ENCODE results near the gene LIFR.

DNA sequence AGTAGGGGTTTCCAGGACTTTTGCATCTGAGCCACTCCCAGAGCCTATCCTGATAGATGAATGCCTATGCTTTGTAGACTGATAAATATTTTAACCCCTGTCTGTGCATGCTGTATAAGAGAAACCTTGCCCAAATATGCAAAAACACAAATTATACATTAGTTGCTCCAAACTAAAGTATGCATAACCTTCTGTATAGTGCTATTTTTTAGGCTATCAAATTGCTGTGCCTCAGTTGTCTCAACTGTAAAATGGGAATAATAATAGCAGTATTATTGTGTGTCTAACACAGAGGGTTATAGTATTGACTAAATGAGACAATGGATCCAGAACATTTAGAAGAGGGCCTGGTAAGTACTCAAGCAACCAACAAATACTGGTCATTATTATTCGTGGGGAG is 117.7 kb downstream of the LIFR start:
- no peak for TF ChIP-seq ELF1 (IDR thresholded peaks at IDR 0.05)
- TF ChIP-seq JUND (IDR thresholded peaks at IDR 0.05): no peak
- TF ChIP-seq CTCF (IDR thresholded peaks at IDR 0.05): no peak
- TF ChIP-seq POLR2AphosphoS5 (IDR thresholded peaks at IDR 0.05; ENCODE audit: low read depth, low read length): no peak
- TF ChIP-seq TEAD4 (IDR thresholded peaks at IDR 0.05; ENCODE audit: borderline replicate concordance, insufficient read depth): no peak
- no peak for TF ChIP-seq USF2 (IDR thresholded peaks at IDR 0.05; ENCODE audit: borderline replicate concordance, low read depth, low read length)
- TF ChIP-seq REST (IDR thresholded peaks at IDR 0.05; ENCODE audit: low read depth, low read length): no peak
- no peak for TF ChIP-seq EP300 (IDR thresholded peaks at IDR 0.05; ENCODE audit: borderline replicate concordance in 1 of 2, low read depth in 1 of 2, low read length in 1 of 2)
- no peak for TF ChIP-seq CHD2 (IDR thresholded peaks at IDR 0.05; ENCODE audit: low read length, partially characterized antibody)
- no peak for TF ChIP-seq MAX (IDR thresholded peaks at IDR 0.05; ENCODE audit: low read depth)
- no peak for TF ChIP-seq MXI1 (IDR thresholded peaks at IDR 0.05; ENCODE audit: low read depth, low read length)
- no peak for TF ChIP-seq EZH2phosphoT487 (IDR thresholded peaks at IDR 0.05; ENCODE audit: borderline replicate concordance, low read depth)

All from SK-N-SH (cell line).